ENCODE data around the gene S100A9.
"Not testable (repeated sequence)": the region's sequence is repeated elsewhere in the genome, so short reads cannot be mapped to it uniquely, and the experiment has no call there.

The S100A9 gene

DNA sequence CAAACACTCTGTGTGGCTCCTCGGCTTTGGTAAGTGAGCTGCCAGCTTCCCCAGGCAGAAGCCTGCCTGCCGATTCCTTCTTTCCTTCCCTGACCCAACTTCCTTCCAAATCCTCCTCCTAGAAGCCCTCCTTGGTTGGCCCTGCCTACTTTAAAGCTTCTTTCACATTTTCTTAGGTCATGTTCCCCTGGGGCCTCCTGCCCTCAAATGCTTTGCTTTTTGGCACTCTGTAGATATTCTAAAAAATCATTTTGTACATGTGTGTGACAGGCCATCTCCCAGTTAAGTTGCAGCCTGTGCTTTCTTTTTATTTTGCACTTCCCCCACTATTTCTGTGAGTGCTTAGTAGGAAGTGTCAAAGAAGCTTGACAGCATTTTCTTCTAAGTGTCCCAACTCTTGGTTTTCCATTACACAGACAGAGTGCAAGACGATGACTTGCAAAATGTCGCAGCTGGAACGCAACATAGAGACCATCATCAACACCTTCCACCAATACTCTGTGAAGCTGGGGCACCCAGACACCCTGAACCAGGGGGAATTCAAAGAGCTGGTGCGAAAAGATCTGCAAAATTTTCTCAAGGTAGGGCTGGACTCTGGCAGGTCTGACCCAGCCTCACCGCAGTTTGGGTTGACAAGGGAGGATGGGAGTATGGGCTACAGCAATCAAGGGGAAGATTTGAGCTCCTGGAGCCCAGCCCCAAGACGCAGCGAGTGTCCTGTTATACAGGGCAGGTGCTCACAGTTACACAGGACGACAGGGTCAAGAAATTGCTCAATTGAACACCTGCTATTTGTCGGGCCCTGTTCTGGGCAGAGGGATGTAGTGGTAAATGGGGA, at the start of gene S100A9:
TSS of gene S100A9 (plus strand) at position 2 of the 838 bp plus-strand sequence. CDS start at position 432, 430 bp downstream.
- DNase-seq (ENCODE audit: low read depth in 2 of 2), result no peak

DNA sequence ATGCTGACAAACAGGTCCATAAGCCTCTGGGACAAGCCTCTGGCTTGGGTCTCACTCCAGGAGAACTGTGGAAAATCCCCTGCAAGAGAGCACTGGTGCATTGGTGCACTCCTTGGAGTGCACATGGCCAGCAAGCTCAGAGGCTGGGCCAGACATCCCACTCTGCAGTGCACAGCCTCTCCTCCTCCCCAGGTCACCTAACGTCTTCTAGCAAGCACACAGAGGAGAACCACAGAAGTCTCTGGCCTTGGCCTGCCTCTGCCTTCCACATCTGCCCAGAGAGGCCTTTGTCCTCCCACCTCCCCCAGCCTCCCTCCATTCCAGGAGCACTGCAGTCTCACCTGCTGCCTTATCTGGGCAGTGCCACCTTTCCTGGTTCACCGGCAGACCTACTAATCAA, 49.1 kb upstream of the S100A9 start:
- no peak for DNase-seq (ENCODE audit: low read depth in 2 of 2)

DNA sequence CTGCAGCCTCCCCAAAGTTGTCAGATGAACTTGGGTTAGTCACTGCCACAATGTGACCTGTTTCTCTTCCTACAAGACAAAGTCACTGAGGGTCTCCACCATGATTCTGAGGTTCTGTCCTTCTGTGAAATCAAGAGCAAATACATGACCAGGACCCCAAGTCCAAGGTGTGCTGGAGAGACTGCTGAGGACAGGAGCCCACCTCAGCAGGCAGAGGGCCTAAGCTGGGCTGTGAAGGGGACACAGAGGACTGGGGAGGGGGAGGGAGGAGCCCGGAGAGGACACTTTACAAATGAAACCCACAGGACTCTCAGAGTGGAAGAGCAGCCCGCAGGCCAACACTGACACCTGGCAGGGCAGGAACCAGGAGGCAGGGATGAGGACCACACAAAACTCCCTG, 48.2 kb upstream of the S100A9 start:
- DNase-seq (ENCODE audit: low read depth in 2 of 2), result no peak

DNA sequence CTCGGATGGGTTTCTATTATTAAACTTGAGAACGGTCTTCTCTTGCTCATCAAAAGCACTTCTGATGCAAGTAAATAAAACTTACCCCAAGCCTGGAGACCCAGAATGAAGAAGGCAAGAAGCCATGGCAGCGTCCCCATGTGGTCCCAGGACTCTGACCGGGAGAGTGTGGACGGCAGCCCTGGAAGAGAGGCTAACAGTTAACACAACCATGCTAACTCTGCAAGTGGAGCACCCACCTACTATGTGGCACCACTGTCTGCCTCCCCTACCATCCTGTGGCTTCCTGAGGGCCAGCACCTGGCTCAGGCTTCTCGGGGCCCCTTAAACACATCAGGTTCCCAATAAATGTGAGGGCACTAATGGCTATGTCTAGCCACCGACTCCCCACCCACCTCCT, 47.1 kb upstream of the S100A9 start:
- no peak for DNase-seq (ENCODE audit: low read depth in 2 of 2)

DNA sequence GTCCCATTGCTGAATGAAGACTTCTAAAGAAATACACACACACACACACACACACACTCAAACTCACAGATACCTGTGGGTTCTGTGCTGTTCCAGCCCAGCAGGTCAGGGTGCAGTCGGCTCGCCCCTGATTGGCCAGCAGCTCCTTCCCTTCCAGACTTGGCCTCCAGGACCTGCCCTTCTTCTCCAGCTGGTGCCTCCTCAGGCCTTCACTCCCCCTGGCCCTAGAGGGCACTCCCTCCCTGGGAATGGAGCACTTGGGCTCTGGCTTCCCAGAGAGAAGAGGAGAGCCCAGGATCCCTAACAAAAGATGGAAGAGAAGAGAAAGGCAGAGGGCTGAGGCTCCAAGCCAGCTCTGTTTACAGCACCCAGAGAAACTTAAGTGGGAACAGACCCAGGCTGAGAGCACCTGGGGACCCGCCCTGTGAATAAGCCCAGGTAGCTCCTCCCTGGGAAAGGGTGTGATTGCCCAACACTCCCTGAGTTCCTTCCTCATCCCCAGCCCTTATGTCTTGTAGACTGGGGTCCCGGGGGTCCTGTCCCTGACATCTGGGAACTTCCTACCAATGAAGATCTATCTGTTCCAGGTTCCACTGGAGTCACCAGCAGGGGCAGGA, 45.0 kb upstream of the S100A9 start, which contains the start of gene PGLYRP3:
TSS of gene PGLYRP3 (minus strand) at position 383 of the 617 bp plus-strand sequence. CDS start 2,287 bp downstream, outside the sequence.
- DNase-seq (ENCODE audit: low read depth in 2 of 2), result no peak

DNA sequence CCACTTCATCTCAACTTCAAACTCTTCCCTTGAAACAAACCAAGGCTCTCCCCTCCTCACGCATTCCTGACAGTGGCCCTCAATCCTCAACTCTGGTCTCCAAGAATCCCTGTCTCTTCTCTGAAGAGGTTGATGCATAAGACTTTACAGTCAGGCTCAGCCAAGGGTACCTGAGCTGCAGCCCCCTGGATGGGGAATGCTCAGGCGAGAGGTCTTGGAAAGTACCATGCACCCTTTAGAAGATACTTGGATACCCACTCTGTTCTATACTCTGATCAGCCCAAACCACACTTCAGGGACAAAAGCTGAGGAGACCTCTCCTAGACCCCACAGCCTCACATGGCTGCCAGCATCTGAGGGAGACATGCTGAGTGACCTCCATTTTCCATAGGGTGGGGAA, 44.4 kb upstream of the S100A9 start:
- no peak for DNase-seq (ENCODE audit: low read depth in 2 of 2)

DNA sequence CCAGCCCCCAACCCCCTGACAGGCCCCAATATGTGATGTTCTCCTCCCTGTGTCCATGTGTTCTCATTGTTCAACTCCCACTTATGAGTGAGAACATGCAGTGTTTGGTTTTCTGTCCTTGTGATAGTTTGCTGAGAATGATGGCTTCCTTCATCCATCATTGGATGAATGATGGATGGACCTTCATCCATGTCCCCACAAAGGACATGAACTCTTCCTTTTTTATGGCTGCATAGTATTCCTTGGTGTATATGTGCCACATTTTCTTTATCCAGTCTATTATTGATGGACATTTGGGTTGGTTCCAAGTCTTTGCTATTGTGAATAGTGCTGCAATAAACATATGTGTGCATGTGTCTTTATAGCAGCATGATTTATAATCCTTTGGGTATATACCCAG, 43.3 kb upstream of the S100A9 start:
- not testable (repeated sequence) for DNase-seq (ENCODE audit: low read depth in 2 of 2)

DNA sequence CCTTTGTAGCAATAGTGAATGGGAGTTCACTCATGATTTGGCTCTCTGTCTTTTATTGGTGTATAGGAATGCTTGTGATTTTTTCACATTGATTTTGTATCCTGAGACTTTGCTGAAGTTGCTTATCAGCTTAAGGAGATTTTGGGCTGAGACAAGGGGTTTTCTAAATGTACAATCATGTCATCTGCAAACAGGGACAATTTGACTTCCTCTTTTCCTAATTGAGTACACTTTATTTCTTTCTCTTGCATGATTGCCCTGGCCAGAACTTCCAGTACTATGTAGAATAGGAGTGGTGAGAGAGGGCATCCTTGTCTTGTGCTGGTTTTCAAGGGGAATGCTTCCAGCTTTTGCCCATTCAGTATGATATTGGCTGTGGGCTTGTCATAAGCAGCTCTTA, 41.6 kb upstream of the S100A9 start:
- DNase-seq (ENCODE audit: low read depth in 2 of 2), result not testable (repeated sequence)

DNA sequence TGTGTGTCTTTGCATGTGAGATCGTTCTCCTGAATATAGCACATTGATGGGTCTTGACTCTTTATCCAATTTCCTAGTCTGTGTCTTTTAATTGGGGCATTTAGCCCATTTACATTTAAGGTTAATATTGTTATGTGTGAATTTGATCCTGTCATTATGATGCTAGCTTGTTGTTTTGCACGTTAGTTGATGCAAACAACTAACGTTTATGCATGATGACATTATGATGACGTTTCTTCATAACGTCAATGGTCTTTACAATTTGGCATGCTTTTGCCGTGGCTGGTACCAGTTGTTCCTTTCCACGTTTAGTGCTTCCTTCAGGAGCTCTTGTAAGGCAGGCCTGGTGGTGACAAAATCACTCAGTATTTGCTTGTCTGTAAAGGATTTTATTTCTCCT, 39.5 kb upstream of the S100A9 start:
- DNase-seq (ENCODE audit: low read depth in 2 of 2), result not testable (repeated sequence)

DNA sequence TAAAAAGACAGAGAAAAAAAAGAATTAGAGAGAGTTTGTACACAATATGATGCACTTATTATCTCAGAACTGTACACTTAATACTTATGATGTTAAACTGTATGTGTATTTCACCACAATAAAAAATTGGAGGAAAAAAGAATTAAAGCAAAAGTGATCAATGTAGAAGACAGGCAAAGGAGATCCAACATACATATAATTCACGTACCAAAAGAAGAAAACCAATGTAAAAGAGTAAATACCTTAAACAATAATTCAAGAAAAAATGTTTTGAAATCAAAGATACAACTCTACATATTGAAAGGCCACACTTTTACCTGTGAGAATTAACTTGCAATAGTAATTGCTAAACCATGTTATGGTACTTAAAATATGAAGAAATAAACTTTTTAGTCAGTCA, 35.1 kb upstream of the S100A9 start:
- no peak for DNase-seq (ENCODE audit: low read depth in 2 of 2)

DNA sequence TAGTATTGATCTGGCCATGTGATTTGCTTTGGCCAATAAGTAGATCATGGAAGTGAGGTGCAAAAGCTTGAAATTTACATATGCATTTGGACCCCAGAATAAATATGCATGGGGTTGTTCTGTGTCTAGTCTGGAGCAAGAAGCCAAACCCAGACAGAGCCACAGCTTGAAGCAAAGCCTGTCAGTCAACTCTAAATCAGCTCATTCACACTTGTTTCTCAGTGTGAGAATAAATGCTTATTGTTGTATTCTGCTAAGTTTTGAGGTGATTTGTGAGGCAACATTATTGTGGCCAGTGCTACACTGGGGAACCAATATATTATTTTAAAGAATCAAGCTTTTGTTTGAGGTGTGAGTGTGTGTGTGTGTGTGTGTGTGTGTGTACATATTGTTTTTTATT, 32.7 kb upstream of the S100A9 start:
- no peak for DNase-seq (ENCODE audit: low read depth in 2 of 2)

DNA sequence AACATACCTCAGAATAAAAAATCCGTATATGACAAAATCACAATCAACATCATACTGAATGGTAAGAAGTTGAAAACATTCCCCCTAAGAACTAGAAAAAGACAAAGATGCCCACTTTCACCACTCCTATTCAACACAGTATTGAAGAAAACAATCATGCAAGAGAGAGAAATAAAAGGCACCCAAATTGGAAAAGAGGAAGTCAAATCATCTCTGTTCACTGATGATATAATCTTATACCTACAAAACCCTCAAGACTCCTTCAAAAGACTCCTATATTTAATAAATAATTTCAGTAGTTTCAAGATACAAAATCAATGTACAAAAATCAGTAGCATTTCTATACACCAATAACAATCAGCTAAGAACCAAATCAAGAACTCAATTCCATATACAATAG, 23.8 kb upstream of the S100A9 start:
- DNase-seq (ENCODE audit: low read depth in 2 of 2), result no peak

DNA sequence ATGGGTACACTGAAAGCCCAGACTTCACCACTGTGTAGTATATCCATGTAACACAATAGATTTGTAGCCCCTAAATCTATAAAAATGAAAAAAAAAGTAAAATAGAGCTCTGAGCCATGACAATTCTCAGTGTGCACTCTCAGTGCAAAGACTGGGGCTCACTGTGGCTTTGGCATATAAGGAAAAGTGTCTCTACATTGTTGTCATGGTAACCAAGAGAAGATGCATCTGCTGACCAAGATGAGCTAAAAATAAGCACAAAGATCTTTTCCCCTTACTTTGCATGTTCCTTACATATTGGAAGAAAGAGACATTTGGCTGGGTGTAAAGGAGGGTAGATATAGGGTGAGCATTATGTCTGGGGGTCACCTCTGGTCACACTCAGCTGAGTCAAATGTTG, 21.0 kb upstream of the S100A9 start:
- DNase-seq (ENCODE audit: low read depth in 2 of 2), result no peak

DNA sequence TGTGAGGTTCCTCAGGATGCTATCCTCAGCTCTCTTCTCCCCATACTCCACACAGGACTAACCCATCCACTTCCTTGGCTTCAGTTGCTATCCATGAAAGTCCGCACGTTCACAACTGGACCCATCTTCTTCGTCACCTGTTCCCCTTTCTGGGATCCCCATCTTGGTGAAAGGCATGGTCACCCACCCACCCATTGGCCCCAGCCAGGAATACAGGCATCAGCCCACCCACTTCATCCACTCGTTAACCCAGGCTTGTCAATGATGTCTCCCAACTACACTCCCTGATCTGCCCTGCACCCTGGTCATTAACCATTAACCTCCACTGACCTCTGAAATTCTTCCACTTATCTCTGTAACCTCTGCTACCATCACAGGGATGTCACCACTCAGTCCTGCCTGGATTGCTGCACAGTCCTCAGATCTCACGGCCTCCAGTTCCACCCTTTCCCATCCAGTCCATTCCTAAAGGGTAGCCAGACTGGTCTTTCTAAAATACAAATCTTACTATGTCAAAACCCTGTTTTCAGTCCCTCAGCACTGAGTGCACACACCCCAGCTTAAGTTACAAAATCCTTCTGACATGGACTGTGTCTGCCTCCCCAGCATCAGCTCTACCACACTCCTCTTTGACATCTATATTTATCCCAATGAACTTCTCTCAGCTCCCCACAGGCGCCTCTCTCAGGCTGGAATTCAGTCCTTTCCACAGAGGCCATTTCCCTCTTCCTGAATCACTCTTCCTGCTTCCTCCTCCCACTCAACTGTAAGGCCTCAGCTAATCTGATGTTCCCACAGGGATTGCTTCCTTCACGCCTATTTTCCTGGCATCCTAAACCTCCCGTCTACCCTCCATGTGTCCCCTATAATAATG, 19.4 kb upstream of the S100A9 start:
- DNase-seq (ENCODE audit: low read depth in 2 of 2), result no peak

DNA sequence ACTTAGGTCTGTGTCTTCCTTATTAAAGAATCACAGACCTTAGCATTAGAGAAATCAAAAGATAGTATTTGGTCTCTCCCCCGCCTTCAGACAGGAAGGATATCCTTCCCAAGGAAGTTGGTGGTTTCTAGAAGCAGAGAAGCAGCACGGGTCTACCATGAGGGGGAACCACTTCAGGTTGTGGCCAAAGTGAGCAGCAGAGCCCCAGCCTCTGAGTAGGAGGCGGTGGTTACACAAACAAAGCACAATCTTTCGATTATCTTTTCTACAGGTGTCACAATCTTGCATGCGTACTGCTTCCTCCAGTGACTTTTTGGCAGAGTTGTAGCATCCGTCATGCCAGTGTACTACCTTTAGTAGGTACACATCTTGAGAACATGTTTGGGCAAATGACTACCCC, 17.9 kb upstream of the S100A9 start:
- no peak for DNase-seq (ENCODE audit: low read depth in 2 of 2)

DNA sequence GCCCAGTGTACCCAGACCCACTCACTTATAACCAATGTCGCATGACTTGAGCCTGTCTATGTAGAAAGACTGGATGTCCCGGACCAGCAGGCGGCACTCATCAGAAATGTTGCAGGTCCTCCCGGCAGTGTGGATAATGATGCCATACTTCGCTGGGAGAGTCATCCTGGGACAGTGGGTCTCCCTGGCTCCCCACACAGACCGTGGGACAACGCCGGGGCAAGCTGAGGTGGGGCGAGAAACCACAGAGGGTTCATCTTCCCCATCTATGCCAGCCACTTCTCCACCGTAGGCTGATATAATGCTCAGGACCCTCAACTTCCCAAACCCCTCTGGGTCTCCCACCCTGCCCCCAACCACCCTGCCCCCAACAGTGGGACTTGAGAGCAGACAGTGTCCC, 17.3 kb upstream of the S100A9 start:
- no peak for DNase-seq (ENCODE audit: low read depth in 2 of 2)

DNA sequence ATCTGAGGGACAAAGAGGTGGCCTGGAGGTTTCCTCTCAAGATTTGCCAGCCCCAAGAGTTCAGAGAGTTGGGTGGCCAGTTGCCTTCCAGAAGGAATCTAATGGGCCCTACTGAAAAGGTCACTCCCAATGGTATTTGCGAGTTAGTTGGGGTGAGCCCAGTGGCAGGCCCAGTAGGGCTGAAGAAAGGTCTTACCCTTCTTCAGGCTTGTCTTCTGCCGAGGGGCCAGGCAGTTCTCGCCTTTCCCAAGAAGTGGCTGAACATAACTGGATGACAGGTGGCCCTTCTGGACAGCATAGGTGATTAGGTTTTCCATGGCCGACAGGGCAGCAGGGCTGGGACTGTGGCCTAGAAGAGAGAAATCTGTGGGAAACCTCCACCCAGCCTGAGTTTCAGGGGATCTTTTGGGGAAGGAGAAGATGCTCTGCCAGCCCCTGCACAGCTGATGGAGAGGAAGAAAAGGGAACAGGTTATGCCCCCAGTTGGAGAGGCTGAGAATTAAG, 16.2 kb upstream of the S100A9 start:
- no peak for DNase-seq (ENCODE audit: low read depth in 2 of 2)

DNA sequence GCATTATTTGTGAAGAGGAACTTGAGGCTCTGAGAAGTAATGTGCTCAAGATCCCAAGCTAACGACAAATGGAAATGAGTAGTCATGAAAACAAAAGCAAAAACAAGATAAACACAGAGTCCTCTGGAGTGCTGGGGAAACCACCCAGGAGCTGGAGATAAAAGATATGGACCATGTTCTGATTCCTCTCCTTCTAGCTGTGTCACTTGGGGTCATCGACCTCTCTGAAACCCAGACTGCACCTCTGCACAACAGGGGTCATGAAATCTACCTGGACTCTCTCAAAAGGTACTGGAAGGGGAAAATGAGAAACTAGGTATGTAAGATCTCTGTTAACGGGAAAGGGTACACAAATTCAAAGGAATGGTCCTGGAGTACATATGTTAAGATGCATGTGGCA, 15.5 kb upstream of the S100A9 start:
- no peak for DNase-seq (ENCODE audit: low read depth in 2 of 2)

DNA sequence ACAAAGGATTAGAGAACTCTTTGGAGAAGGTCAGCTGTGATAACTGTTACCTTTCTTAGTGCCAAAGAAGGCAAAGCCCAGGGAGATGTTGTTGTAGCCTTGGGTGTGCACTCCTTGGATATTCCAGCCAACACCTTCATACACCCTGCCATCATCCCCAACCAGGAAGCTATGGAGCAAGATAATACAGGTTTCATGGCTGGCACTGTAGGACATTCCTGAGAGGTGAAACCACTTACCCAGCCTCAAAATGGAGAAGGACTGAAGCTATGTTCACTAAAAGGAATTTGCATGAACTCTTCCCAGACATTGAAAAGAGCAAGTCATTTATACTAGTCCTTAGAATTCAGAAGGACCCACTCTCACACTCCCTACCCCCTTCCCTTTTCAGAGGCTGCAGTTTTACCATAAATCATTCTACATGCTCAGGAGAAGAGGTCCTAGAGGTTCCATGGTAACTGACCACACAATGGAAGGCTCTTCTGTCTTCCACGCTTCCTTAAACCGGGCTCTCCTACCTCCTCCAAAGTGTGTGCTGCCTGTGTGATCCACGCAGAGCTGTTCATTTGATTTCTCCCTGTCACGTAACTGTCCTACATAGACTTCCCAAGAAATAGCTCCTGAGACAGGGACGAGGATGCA, 14.5 kb upstream of the S100A9 start:
- DNase-seq (ENCODE audit: low read depth in 2 of 2), result no peak

DNA sequence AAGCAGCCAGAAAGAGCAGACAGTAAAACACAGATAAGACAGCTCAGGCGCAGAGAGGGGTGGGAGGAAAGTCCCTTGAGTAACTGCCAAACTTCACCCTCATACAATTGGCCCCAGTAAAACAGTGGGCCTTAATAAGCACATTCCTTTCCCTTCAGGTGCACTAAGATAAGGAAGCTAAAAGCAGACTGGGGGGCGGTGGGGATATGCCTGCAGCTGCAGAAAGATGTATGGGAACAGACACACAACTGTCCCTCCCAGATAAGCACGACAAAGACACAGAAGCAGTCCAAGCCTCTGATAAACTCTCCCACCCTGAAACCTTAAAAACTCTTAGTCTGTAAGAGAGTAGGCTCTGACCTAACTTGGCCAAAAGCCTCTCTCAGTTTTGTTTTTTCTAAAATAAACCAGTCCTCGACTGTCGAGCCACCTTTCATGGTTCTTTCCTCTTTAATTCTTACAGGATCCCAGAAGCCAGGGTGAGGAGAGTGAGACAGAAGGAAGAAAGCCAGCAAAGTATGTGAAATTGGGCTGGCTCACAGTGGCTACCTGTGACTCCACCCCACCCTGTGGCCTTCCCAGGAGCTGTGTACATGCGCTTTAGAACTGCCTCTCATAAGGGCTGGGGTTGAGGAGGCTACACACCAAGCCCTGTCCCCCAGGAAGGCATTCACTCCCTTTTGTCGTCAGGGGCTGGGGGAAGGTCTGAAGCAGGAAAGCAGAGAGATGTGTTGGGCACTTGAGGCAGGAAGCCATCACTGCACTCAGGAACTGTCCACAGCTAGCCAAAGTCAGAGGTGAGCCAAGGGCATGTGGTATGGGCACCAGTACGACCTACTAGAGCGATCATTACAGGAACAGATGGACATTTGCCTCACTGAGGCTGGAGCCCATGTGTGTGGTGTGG, 13.6 kb upstream of the S100A9 start:
- DNase-seq (ENCODE audit: low read depth in 2 of 2), result no peak

DNA sequence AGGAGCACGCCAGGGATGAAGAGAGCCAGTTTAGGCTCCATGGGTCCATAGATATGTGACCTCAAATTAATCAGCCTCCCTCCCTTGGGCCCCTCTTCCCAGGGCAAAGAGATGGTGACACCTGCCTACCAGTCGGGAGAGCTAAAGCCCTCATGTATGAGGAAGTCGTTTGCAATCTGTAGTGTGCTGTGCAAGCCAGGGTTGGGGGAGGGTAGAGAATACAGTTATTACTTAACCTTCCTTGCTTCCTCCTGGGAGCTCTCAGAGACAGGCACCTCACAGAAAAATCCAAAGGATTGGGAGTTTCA, 13.0 kb upstream of the S100A9 start:
- no peak for DNase-seq (ENCODE audit: low read depth in 2 of 2)

Data from stimulated activated CD4-positive, alpha-beta T cell treated with anti-CD3 and anti-CD28 coated beads, Interleukin-1b, Interleukin-23, amount 100 ng/mL, for 1 hour (primary cell).